ENCODE results near the gene E2F4.

The E2F4 gene

GRCh38 chr16:67176662-67177061, 15.3 kb upstream of the E2F4 start:
- FAIRE-seq: no peak

GRCh38 chr16:67177743-67178699, 13.9 kb upstream of the E2F4 start:
- FAIRE-seq: no peak

- no peak for FAIRE-seq
These were observed 12.4 kb upstream of the E2F4 start for GRCh38 chr16:67179421-67180080.

GRCh38 chr16:67180166-67180565, 11.8 kb upstream of the E2F4 start:
- FAIRE-seq: no peak

DNA sequence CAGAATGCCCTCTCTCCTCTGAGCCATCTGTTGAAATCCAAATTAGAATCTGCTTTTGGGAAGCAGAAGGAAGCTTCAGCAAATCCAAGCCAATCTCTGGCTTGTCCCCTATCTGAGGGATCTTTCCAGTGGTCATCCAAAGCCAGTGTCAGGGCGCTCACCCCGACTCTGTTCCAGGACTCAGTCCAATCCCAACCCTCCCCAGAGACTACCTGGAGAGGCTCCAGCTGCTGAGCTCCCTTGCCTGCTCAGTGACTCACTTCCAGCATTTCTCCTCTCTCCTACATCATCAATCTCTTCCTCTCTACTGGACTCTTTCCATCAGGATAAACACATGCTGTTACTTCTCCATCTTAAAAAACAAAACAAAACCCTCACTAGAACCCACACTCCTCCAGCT, 10.6 kb upstream of the E2F4 start:
- FAIRE-seq: no peak

DNA sequence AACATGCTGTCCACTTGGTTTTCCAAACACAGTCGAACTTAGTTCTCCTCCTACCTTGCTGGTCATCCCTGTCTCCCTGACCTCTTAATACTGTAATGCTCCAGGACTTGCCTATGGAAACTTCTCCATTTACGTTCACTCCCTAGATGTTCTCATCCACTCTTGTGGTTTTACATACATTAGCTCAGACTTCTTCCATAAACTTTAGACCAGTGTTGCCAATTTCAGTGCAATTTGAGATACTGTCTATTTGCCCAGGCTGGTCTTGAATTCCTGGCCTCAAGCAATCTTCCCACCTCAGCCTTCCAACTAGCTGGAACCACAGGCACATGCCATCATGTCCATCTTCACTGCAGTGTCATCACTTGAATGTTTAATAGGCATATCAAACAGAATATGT, 9.7 kb upstream of the E2F4 start:
- FAIRE-seq: no peak

DNA sequence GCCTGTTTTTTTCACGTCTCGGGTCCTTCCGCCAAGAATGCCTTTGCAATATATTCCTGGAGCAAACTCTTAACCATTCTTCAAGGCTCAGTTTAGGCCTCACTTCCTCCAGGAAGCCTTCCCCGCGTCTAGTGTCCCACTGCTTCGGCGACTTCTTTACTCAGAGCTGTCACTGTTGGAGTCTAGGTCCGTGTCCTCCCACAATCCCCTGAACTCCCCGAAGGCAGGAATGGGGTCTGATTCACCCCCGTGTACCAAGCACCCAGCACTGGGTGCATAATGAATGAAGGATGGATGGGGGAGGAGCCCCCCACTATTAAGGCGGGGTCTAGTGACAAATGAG, 8.7 kb upstream of the E2F4 start:
- peak; percentile 45 for FAIRE-seq

DNA sequence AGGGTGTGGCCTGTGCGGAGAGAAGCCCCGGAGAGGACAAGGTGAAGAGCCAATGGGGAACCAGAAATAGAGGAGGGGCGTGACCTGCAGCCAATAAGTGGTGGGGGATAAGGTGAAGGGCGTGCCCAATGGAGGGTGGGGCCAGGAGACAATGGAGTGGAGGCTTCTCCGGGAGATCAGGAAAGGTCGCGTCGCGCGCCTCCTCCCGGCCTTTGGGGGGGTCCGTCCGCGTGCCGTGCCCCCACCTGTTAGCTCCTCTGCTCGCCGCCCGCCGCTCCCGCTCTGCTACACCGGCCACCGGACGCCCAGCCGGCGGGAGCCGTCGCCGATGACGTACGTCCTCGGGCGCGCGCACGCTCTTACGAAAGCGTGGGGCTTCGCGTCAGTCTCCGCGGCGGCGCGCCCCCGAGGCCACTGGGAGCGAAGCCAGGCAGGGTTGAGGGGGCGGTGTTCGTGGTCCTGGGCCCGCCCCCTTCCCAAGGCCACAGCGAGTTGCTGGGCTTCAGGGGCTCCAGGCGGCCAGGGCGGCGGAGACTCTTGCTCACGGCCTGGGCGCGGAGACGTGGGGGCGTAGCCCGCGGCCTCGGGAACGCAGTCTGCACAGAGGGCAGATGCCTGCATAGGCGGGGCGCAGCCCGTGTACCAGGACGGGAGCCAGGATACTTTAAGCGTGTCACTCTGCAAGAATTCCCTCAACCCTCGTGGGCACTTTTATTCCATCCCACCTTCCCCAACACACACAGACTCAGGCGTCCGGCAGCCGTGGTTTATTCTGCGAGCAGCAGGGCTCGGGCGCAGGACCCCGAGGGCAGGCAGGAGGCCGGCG, 8.1 kb upstream of the E2F4 start, which contains the start of gene MATCAP1:
MATCAP1 (minus strand) TSS at position 337 of the 826 bp plus-strand sequence. CDS start 3,353 bp downstream, outside the sequence.
- no peak for FAIRE-seq

- no peak for FAIRE-seq
These were observed 7.4 kb upstream of the E2F4 start for GRCh38 chr16:67184453-67184994.

DNA sequence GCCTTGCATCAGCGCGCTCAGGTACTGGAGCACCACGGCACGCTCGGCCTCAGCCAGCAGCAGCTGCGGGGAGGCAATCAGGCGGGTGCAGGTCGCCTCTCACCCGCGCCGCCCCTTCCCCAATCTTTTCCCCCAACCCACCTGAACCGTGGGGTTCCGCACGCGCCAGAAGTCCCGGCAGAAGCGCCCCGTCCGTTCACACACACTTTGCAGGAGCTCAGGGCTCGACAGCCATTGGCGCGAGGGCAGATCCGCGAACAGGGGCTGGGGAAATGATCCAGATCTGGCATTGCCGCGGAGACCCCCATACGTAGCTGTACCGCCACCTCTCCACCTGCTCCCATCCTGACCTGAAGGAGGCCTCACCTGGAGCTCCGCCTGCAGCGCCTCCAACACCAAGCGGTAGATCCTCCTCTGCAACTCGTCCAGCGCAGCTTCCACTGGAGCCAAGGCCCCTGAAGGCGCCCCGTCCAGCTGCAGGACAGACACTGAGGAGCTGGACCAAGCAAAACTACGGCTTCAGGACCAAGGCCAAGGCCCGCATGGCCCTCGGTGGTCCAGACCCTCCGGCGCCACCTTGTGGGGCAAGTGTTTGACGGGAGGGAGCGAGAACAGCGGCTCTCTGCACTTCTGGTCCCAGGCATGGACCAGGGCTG, 6.8 kb upstream of the E2F4 start:
- no peak for FAIRE-seq

DNA sequence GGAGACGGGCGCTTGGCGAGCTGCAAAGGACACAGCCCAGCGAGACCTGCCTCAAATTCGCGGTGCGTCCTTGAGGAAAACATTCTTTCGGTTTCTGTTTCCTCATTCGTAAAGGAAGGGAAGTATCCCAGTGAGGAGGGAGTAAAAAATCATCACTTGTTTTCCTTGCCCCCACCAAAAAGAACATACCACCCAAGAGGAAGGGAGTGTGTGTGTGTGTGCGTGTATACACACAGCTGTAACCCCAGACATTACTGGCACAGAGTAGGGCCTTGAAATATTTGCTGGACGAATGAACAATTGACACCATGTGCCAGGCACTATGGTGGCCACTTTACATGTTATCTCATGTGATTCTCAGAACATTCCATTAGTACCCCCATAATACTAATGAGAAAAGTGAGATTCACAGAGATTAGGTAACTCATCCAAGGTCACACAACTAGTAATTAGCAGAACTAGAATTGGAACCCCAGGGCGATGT, 6.3 kb upstream of the E2F4 start:
- no peak for FAIRE-seq

GRCh38 chr16:67186550-67186950, 5.4 kb upstream of the E2F4 start:
- no peak for FAIRE-seq

- FAIRE-seq: no peak
These were observed 4.6 kb upstream of the E2F4 start for GRCh38 chr16:67187175-67187890.

GRCh38 chr16:67188323-67188722, 3.6 kb upstream of the E2F4 start:
- FAIRE-seq: no peak

- FAIRE-seq: no peak
These were observed 3.2 kb upstream of the E2F4 start for GRCh38 chr16:67188798-67189197.

GRCh38 chr16:67190041-67190440, 1.9 kb upstream of the E2F4 start, which contains the start of gene EXOC3L1:
Gene EXOC3L1, minus strand, starts transcription at chr16:67190136. Its CDS starts 460 bp downstream, at chr16:67189676.
- FAIRE-seq: no peak

GRCh38 chr16:67190448-67191399, 1.2 kb upstream of the E2F4 start:
- FAIRE-seq: no peak

GRCh38 chr16:67191411-67191994, 452 bp upstream of the E2F4 start:
- FAIRE-seq: no peak

DNA sequence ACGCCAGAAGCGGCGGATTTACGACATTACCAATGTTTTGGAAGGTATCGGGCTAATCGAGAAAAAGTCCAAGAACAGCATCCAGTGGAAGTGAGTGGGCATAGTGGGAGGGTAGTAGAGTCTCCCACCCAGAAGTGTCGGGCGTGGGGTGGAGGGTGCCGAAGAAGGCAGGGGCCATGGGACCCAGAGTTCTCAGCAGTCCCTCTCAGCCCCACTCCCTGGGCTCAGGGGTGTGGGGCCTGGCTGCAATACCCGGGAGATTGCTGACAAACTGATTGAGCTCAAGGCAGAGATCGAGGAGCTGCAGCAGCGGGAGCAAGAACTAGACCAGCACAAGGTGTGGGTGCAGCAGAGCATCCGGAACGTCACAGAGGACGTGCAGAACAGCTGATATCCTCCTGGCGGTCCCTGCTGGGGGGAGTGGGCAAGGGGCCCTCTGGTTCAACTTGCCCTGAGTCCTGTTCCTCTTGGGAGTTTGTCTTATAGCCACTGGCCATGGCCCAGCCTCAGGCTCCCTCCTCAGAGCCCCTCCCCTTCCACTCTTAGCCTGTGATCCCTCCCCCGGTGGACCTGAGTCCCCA, 916 bp downstream of the E2F4 start:
- no peak for FAIRE-seq
